ENCODE measurements around the gene PARD6B. TPM values are rescaled to one million over a fixed set of nuclear protein-coding genes. Genes with fewer than 3 reads are reported as not detected.
A peak's percentile ranks its signal among the peaks of the same experiment; 100 is the strongest.

Gene PARD6B
- total and polyA plus RNA-seq, 2 donors from 2014 or later = 9.2 to 72.0 TPM

DNA sequence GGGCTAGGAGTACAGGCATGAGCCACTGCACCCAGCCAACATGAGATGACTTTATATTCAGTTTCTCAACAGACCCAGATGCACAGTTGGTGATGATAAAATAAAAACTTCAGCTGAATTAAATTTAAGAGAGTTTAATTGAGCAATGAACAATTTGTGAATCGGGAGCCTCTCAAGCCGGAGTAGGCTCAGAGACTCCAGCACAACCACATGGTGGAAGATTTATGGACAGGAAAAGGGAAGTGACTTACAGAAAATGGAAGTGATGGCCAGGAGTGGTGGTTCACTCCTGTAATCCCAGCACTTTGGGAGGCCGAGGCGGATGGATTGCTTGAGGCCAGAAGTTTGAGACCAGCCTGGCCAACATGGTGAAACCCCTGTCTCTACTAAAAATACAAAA lies 53.1 kb downstream of the PARD6B start:
- FAIRE-seq (no peak), DNase-seq (no peak)
- intact Hi-C loops (cut with DNase I) = no loop called here
- Histone ChIP-seq H3K4me1 (ENCODE audit: control insufficient read depth in 2 of 3, insufficient read depth in 2 of 3, low read depth in 1 of 3, low read length in 3 of 3) (no peaks in the 10 kb centered on the region), H3K9me3 (ENCODE audit: control insufficient read depth in 2 of 3, insufficient read depth in 1 of 3, low read length in 3 of 3) (no peaks in the 10 kb centered on the region), H3K9ac (ENCODE audit: low read length in 3 of 3) (no peak overlapping the region), H3K36me3 (ENCODE audit: control insufficient read depth in 2 of 3, insufficient read depth in 3 of 3, low read length in 3 of 3) (no peaks in the 10 kb centered on the region), H3K4me3 (ENCODE audit: low read length in 3 of 3) (no peak overlapping the region), H3K27ac (ENCODE audit: low read depth in 2 of 2, low read length in 2 of 2) (no peak overlapping the region), H3K27me3 (ENCODE audit: control insufficient read depth, insufficient read depth, low read length) (no peaks in the 10 kb centered on the region)
- TF ChIP-seq, protein P1, sequence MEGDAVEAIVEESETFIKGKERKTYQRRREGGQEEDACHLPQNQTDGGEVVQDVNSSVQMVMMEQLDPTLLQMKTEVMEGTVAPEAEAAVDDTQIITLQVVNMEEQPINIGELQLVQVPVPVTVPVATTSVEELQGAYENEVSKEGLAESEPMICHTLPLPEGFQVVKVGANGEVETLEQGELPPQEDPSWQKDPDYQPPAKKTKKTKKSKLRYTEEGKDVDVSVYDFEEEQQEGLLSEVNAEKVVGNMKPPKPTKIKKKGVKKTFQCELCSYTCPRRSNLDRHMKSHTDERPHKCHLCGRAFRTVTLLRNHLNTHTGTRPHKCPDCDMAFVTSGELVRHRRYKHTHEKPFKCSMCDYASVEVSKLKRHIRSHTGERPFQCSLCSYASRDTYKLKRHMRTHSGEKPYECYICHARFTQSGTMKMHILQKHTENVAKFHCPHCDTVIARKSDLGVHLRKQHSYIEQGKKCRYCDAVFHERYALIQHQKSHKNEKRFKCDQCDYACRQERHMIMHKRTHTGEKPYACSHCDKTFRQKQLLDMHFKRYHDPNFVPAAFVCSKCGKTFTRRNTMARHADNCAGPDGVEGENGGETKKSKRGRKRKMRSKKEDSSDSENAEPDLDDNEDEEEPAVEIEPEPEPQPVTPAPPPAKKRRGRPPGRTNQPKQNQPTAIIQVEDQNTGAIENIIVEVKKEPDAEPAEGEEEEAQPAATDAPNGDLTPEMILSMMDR (IDR thresholded peaks at IDR 0.05; ENCODE audit: borderline replicate concordance, extremely low read depth, insufficient read depth) = no peak

DNA sequence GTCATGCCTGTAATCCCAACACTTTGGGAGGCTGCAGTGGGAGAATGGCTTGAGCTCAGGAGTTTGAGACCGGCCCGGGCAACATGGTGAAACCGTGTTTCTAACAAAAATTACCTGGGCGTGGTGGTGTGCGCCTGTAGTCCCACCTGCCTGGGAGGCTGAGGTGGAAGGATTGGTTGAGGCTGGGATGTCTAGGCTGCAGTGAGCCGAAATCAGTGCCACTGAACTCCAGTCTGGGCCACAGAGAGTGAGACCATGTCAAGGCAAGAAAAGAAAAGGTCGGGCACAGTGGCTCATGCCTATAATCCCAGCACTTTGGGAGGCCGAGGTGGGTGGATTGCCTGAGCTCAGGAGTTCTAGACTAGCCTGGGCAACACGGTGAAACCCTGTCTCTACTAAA lies 55.3 kb downstream of the PARD6B start:
- H3K27ac ChIP-seq (ENCODE audit: low read depth in 2 of 2, low read length in 2 of 2) = no peak overlapping the region
- no peaks in the 10 kb centered on the region for H3K9me3 ChIP-seq (ENCODE audit: control insufficient read depth in 2 of 3, insufficient read depth in 1 of 3, low read length in 3 of 3)
- peak in 2 of 5 donors; percentile 30 to 46 for DNase-seq

DNA sequence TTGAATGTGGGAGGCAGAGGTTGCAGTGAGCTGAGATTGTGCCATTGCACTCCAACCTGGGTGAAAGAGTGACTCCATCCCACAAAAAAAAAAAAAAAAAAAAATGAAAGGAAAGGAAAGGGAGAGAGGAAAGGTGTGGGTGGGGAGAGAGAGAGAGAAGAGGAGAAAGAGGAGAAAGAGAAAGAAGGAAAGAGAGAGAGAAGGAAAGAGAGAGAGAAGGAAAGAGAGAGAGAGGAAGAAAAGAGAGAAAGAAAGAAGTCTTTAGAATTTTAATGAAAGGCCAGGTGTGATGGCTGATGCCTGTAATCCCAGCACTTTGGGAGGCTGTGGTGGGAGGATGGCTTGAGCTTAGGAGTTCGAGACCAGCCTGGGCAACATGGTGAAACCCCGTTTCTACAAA lies 55.8 kb downstream of the PARD6B start:
- intact Hi-C loops (cut with DNase I) = no loop called here
- FAIRE-seq = no peak
- no peaks in the 10 kb centered on the region for H3K36me3 ChIP-seq (ENCODE audit: control insufficient read depth in 2 of 3, insufficient read depth in 3 of 3, low read length in 3 of 3)

More for the DNA sequence above, 55.3 kb downstream of the PARD6B start:
- Histone ChIP-seq H3K36me3 (ENCODE audit: control insufficient read depth in 2 of 3, insufficient read depth in 3 of 3, low read length in 3 of 3) (no peaks in the 10 kb centered on the region), H3K4me3 (ENCODE audit: low read length in 3 of 3) (no peak overlapping the region), H3K27me3 (ENCODE audit: control insufficient read depth, insufficient read depth, low read length) (no peaks in the 10 kb centered on the region), H3K9ac (ENCODE audit: low read length in 3 of 3) (no peak overlapping the region), H3K4me1 (ENCODE audit: control insufficient read depth in 2 of 3, insufficient read depth in 2 of 3, low read depth in 1 of 3, low read length in 3 of 3) (peaks cover 0 to 8% (median 0%) of the 10 kb centered on the region in 3 donors)
- FAIRE-seq = no peak
- intact Hi-C loops (cut with DNase I) = no loop called here
- TF ChIP-seq, protein P1 (IDR thresholded peaks at IDR 0.05; ENCODE audit: borderline replicate concordance, extremely low read depth, insufficient read depth) = no peak

More for the DNA sequence above, 55.8 kb downstream of the PARD6B start:
- Histone ChIP-seq H3K27ac (ENCODE audit: low read depth in 2 of 2, low read length in 2 of 2) (no peak overlapping the region), H3K27me3 (ENCODE audit: control insufficient read depth, insufficient read depth, low read length) (no peaks in the 10 kb centered on the region), H3K4me3 (ENCODE audit: low read length in 3 of 3) (no peak overlapping the region), H3K9me3 (ENCODE audit: control insufficient read depth in 2 of 3, insufficient read depth in 1 of 3, low read length in 3 of 3) (no peaks in the 10 kb centered on the region), H3K9ac (ENCODE audit: low read length in 3 of 3) (no peak overlapping the region), H3K4me1 (ENCODE audit: control insufficient read depth in 2 of 3, insufficient read depth in 2 of 3, low read depth in 1 of 3, low read length in 3 of 3) (peaks cover 0 to 8% (median 0%) of the 10 kb centered on the region in 3 donors)
- TF ChIP-seq, protein P1 (IDR thresholded peaks at IDR 0.05; ENCODE audit: borderline replicate concordance, extremely low read depth, insufficient read depth) = no peak
- DNase-seq = no peak

All from kidney (tissue), 14 donors.